H9 (cell line): ENCODE results near the gene DTNB. TPM values are rescaled to one million over a fixed set of nuclear protein-coding genes. Genes with fewer than 3 reads are reported as not detected.

ENCODE experiments used
- DNase-seq: peaks from one replicate; pipeline ENCODE4 v3.0.0-alpha.2; 2017
- H2AFZ ChIP-seq: one replicate; pipeline ENCODE4 v1.6.1; 2013; ENCODE audit warnings: mild to moderate bottlenecking, low read length, control low read depth, moderate library complexity
- H2AK5ac ChIP-seq: 2 replicates; pipeline ENCODE4 v1.6.1; 2013; ENCODE audit warnings: low read length, control low read depth, mixed read lengths; ENCODE audit not compliant: insufficient read length
- H2BK120ac ChIP-seq: one replicate; pipeline ENCODE4 v1.6.1; 2013; ENCODE audit warnings: low read depth, mild to moderate bottlenecking, low read length, control low read depth, inconsistent platforms; ENCODE audit not compliant: poor library complexity, severe bottlenecking
- H2BK12ac ChIP-seq: 2 replicates; pipeline ENCODE4 v1.6.1; 2013; ENCODE audit warnings: low read length, control low read depth, mixed read lengths, low read depth; ENCODE audit not compliant: insufficient read length
- H2BK15ac ChIP-seq: 2 replicates; pipeline ENCODE4 v1.6.1; 2013; ENCODE audit warnings: low read depth, low read length, control low read depth
- H2BK20ac ChIP-seq: one replicate; pipeline ENCODE4 v1.6.1; 2013; ENCODE audit warnings: low read depth, mild to moderate bottlenecking, low read length, control low read depth, inconsistent platforms; ENCODE audit not compliant: poor library complexity, severe bottlenecking
- H2BK5ac ChIP-seq: 2 replicates; pipeline ENCODE4 v1.6.1; 2013; ENCODE audit warnings: low read length, control low read depth, mixed read lengths; ENCODE audit not compliant: insufficient read length
- H3K14ac ChIP-seq: 2 replicates; pipeline ENCODE4 v1.6.1; 2013; ENCODE audit warnings: low read length, control low read depth; ENCODE audit not compliant: insufficient read depth
- H3K18ac ChIP-seq: 2 replicates; pipeline ENCODE4 v1.6.1; 2013; ENCODE audit warnings: low read depth, mild to moderate bottlenecking, mixed read lengths, low read length, control low read depth; ENCODE audit not compliant: insufficient read length
- H3K23ac ChIP-seq: 2 replicates; pipeline ENCODE4 v1.6.1; 2013; ENCODE audit warnings: low read length, control low read depth, mixed read lengths, low read depth; ENCODE audit not compliant: insufficient read length
- H3K23me2 ChIP-seq: 2 replicates; pipeline ENCODE4 v1.6.1; 2013; ENCODE audit warnings: low read depth, mild to moderate bottlenecking, mixed read lengths, low read length, control low read depth; ENCODE audit not compliant: insufficient read length, poor library complexity, severe bottlenecking
- H3K27ac ChIP-seq: 2 replicates; pipeline ENCODE4 v1.5.1; 2013; ENCODE audit warnings: low read length, control low read depth, mixed read lengths, low read depth; ENCODE audit not compliant: insufficient read length
- H3K27me3 ChIP-seq: 2 replicates; pipeline ENCODE4 v1.6.1; 2013; ENCODE audit warnings: low read length, control low read depth, inconsistent platforms; ENCODE audit not compliant: insufficient read depth
- H3K4ac ChIP-seq: 2 replicates; pipeline ENCODE4 v1.6.1; 2013; ENCODE audit warnings: low read depth, mild to moderate bottlenecking, control low read depth, inconsistent platforms, low read length, moderate library complexity
- H3K4me1 ChIP-seq: 2 replicates; pipeline ENCODE4 v1.6.1; 2013; ENCODE audit warnings: low read length, control low read depth, inconsistent platforms; ENCODE audit not compliant: insufficient read depth
- H3K4me2 ChIP-seq: 2 replicates; pipeline ENCODE4 v1.6.1; 2013; ENCODE audit warnings: low read length, control low read depth, mixed read lengths; ENCODE audit not compliant: insufficient read length, insufficient read depth
- H3K56ac ChIP-seq: 2 replicates; pipeline ENCODE4 v1.6.1; 2013; ENCODE audit warnings: low read depth, mild to moderate bottlenecking, mixed read lengths, low read length, control low read depth; ENCODE audit not compliant: insufficient read length
- H3K79me1 ChIP-seq: 2 replicates; pipeline ENCODE4 v1.6.1; 2013; ENCODE audit warnings: low read depth, mild to moderate bottlenecking, moderate library complexity, low read length, control low read depth, inconsistent platforms; ENCODE audit not compliant: insufficient read depth, poor library complexity, severe bottlenecking
- H3K79me2 ChIP-seq: 2 replicates; pipeline ENCODE4 v1.6.1; 2013; ENCODE audit warnings: low read length, control low read depth, inconsistent platforms; ENCODE audit not compliant: insufficient read depth
- H3K9ac ChIP-seq: 2 replicates; pipeline ENCODE4 v1.6.1; 2013; ENCODE audit warnings: low read length, control low read depth, mixed read lengths; ENCODE audit not compliant: insufficient read length; ENCODE audit errors: extremely low read depth
- H3K9me3 ChIP-seq: one replicate; pipeline ENCODE4 v1.6.1; 2013; ENCODE audit warnings: low read depth, low read length, inconsistent platforms; ENCODE audit not compliant: control insufficient read depth
- H3T11ph ChIP-seq: one replicate; pipeline ENCODE4 v1.6.1; 2013; ENCODE audit warnings: mild to moderate bottlenecking, low read length, control low read depth, inconsistent platforms
- H4K20me1 ChIP-seq: one replicate; pipeline ENCODE4 v1.6.1; 2013; ENCODE audit not compliant: control insufficient read depth, insufficient read length, insufficient read depth
- H4K5ac ChIP-seq: 2 replicates; pipeline ENCODE4 v1.6.1; 2013; ENCODE audit warnings: low read depth, mild to moderate bottlenecking, mixed read lengths, low read length, control low read depth; ENCODE audit not compliant: insufficient read length
- H4K8ac ChIP-seq: replicated peaks from 2 replicates; pipeline ENCODE4 v1.6.1; 2013; ENCODE audit warnings: low read length, control low read depth, mixed read lengths, low read depth; ENCODE audit not compliant: insufficient read length
- H4K91ac ChIP-seq: 2 replicates; pipeline ENCODE4 v1.6.1; 2013; ENCODE audit warnings: low read depth, mild to moderate bottlenecking, moderate library complexity, mixed read lengths, low read length, control low read depth; ENCODE audit not compliant: insufficient read length
- H3K27ac Mint-ChIP-seq, 3 experiments: 2 replicates in 2 of 3; 3 replicates in 1 of 3; pipeline ENCODE4 v1.8.0; 2020 to 2021; ENCODE audit warnings: mixed read lengths in 3 of 3, mild to moderate bottlenecking in 1 of 3, moderate library complexity in 1 of 3
- H3K27me3 Mint-ChIP-seq: 2 replicates; pipeline ENCODE4 v1.8.0; 2021; ENCODE audit warnings: low read depth, mild to moderate bottlenecking, moderate library complexity, mixed read lengths
- H3K36me3 Mint-ChIP-seq, 3 experiments: 2 replicates in 2 of 3; 3 replicates in 1 of 3; pipeline ENCODE4 v1.8.0; 2020 to 2021; ENCODE audit warnings: low read depth in 3 of 3, mixed read lengths in 3 of 3; ENCODE audit not compliant: insufficient read depth in 1 of 3
- H3K4me1 Mint-ChIP-seq, 2 experiments: 2 replicates each; pipeline ENCODE4 v1.8.0; 2020; ENCODE audit warnings: mixed read lengths in 2 of 2
- H3K4me3 Mint-ChIP-seq, 2 experiments: 2 replicates in 1 of 2; 3 replicates in 1 of 2; pipeline ENCODE4 v1.8.0; 2020 to 2021; ENCODE audit warnings: mild to moderate bottlenecking in 2 of 2, mixed read lengths in 2 of 2, moderate library complexity in 1 of 2
- H3K9me3 Mint-ChIP-seq, 2 experiments: 2 replicates in 1 of 2; 3 replicates in 1 of 2; pipeline ENCODE4 v1.8.0; 2020; ENCODE audit warnings: mild to moderate bottlenecking in 2 of 2, mixed read lengths in 2 of 2, moderate library complexity in 1 of 2
- WGBS: extraction: QIAGEN DNeasy Blood & Tissue Kit; methylation state at CpG from one replicate; pipeline ENCODE4 v1.1.7; 2013; ENCODE audit warnings: missing lambda C conversion rate, low lambda C conversion rate, mixed read lengths; ENCODE audit not compliant: insufficient read length; ENCODE audit errors: extremely low coverage; 5-methylcytosine and 5-hydroxymethylcytosine counted together
- total RNA-seq: library from RNA; stranded (reverse); gene quantifications from 2 replicates; pipeline ENCODE4 v1.2.1, GENCODE V29; 2021
- TF ChIP-seq, protein P1 (sequence below): fragments of 200-600 bp; sonication (generic); conservative IDR thresholded peaks from 3 replicates; pipeline ENCODE4 v1.8.0; 2021; ENCODE audit warnings: antibody characterized with exemption, mild to moderate bottlenecking

The DTNB gene
- total RNA-seq, 1 experiment from 2014 or later = 26.7 TPM

DNA sequence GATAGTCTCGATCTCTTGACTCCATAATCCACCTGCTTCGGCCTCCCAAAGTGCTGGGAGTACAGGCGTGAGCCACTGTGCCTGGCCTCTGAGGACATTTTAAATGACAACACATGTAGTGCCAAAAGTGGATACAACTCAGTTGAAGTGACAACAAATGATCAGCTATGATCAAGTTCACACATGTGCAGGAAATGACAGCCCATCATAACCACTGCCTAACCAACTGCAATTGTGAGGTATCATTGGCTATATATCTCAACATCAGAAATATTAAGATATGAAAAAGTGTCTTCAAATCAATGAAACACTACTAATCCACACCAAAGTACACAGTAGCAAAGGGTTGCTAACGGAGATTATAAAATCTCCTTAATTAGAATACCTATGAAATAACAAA is 84.8 kb downstream of the DTNB start:
- H3K23ac ChIP-seq = no peak overlapping the region
- H4K5ac ChIP-seq = no peak overlapping the region
- no peaks in the 10 kb centered on the region for H3K36me3 Mint-ChIP-seq
- H2BK20ac ChIP-seq = no peak overlapping the region
- H2BK12ac ChIP-seq = no peak overlapping the region
- no peak overlapping the region for H3T11ph ChIP-seq
- no peak overlapping the region for H3K18ac ChIP-seq
- TF ChIP-seq, protein P1, sequence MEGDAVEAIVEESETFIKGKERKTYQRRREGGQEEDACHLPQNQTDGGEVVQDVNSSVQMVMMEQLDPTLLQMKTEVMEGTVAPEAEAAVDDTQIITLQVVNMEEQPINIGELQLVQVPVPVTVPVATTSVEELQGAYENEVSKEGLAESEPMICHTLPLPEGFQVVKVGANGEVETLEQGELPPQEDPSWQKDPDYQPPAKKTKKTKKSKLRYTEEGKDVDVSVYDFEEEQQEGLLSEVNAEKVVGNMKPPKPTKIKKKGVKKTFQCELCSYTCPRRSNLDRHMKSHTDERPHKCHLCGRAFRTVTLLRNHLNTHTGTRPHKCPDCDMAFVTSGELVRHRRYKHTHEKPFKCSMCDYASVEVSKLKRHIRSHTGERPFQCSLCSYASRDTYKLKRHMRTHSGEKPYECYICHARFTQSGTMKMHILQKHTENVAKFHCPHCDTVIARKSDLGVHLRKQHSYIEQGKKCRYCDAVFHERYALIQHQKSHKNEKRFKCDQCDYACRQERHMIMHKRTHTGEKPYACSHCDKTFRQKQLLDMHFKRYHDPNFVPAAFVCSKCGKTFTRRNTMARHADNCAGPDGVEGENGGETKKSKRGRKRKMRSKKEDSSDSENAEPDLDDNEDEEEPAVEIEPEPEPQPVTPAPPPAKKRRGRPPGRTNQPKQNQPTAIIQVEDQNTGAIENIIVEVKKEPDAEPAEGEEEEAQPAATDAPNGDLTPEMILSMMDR = no peak
- H3K27ac ChIP-seq = no peak overlapping the region
- no peaks in the 10 kb centered on the region for H4K20me1 ChIP-seq
- H4K91ac ChIP-seq = no peak overlapping the region
- H3K9me3 Mint-ChIP-seq = no peaks in the 10 kb centered on the region
- no peak overlapping the region for H3K4me2 ChIP-seq
- peaks cover 6% of the 10 kb centered on the region; the same call in 1 of the 2 replicates for H3K4me1 ChIP-seq
- no peak overlapping the region for H4K8ac ChIP-seq
- H3K56ac ChIP-seq = no peak overlapping the region
- WGBS = no CpG with 5 or more reads among the region's 4 CpGs
- no peak overlapping the region for H3K4me3 Mint-ChIP-seq
- peaks cover 21 to 32% of the 10 kb centered on the region in 2 experiments for H3K4me1 Mint-ChIP-seq
- no peak overlapping the region for H3K14ac ChIP-seq
- no peak overlapping the region for H2AK5ac ChIP-seq
- no peaks in the 10 kb centered on the region for H3K9me3 ChIP-seq
- no peaks in the 10 kb centered on the region for H3K23me2 ChIP-seq
- H3K27ac Mint-ChIP-seq = no peak overlapping the region
- no peak overlapping the region for H2BK120ac ChIP-seq
- no peaks in the 10 kb centered on the region for H3K79me2 ChIP-seq
- H3K27me3 ChIP-seq = no peaks in the 10 kb centered on the region
- no peak overlapping the region for H2BK5ac ChIP-seq
- H2AFZ ChIP-seq = no peak overlapping the region
- H3K9ac ChIP-seq = no peak overlapping the region
- no peak for DNase-seq
- H3K27me3 Mint-ChIP-seq = no peaks in the 10 kb centered on the region
- no peaks in the 10 kb centered on the region for H3K79me1 ChIP-seq
- no peak overlapping the region for H3K4ac ChIP-seq
- no peak overlapping the region for H2BK15ac ChIP-seq
